AG08395 (cell line): ENCODE measurements around the gene SPHK2.
"Not testable (repeated sequence)": the region's sequence is repeated elsewhere in the genome, so short reads cannot be mapped to it uniquely, and the experiment has no call there.

Source experiments
- DNase-seq: peaks from one replicate; pipeline ENCODE4 v3.0.0; 2012; ENCODE audit warnings: mixed read lengths, low spot score

Gene SPHK2

GRCh38 chr19:48660852-48661710, 41.8 kb downstream of the SPHK2 start:
- DNase-seq, result peak; percentile 94

GRCh38 chr19:48661711-48662090, 42.4 kb downstream of the SPHK2 start:
- no peak for DNase-seq

- no peak for DNase-seq
These were observed 44.4 kb downstream of the SPHK2 start for GRCh38 chr19:48663667-48664066.

- no peak for DNase-seq
These were observed 45.2 kb downstream of the SPHK2 start for GRCh38 chr19:48664476-48664875.

GRCh38 chr19:48665786-48666185, 46.5 kb downstream of the SPHK2 start:
- no peak for DNase-seq

- no peak for DNase-seq
These were observed 49.0 kb downstream of the SPHK2 start for GRCh38 chr19:48668332-48668731.

- no peak for DNase-seq
These were observed 49.5 kb downstream of the SPHK2 start for GRCh38 chr19:48668761-48669160.

GRCh38 chr19:48669903-48670668, 50.8 kb downstream of the SPHK2 start:
- no peak for DNase-seq

- DNase-seq, result no peak
These were observed 51.6 kb downstream of the SPHK2 start for GRCh38 chr19:48670699-48671445.

GRCh38 chr19:48671446-48671995, 52.2 kb downstream of the SPHK2 start:
- no peak for DNase-seq

- no peak for DNase-seq
These were observed 53.7 kb downstream of the SPHK2 start, which contains the start of gene NTN5 for GRCh38 chr19:48672994-48673393. TSS of gene NTN5 (minus strand) at chr19:48673017. CDS start at chr19:48670986, 2,031 bp downstream.

GRCh38 chr19:48673436-48674100, 54.3 kb downstream of the SPHK2 start:
- no peak for DNase-seq

GRCh38 chr19:48674216-48674809, 55.0 kb downstream of the SPHK2 start:
- no peak for DNase-seq

GRCh38 chr19:48674921-48675824, 55.9 kb downstream of the SPHK2 start:
- DNase-seq, result peak; percentile 93

- DNase-seq, result no peak
These were observed 57.2 kb downstream of the SPHK2 start for GRCh38 chr19:48676487-48676886.

- no peak for DNase-seq
These were observed 57.6 kb downstream of the SPHK2 start for GRCh38 chr19:48676887-48677286.

- no peak for DNase-seq
These were observed 58.9 kb downstream of the SPHK2 start for GRCh38 chr19:48678201-48678600.

GRCh38 chr19:48680006-48680405, 60.7 kb downstream of the SPHK2 start:
- not testable (repeated sequence) for DNase-seq
